Bone marrow (tissue), 2 donors: Measurements from ENCODE around the gene ASCL2.

Experiments used
- DNase-seq, 2 donors: peaks; one replicate each; lab custom pipeline; 2025; lab: John Stamatoyannopoulos, UW

Gene ASCL2

GRCh38 chr11:2272228-2272945 is 2.0 kb upstream of the ASCL2 start:
- no peak for DNase-seq

- no peak for DNase-seq
Observed at GRCh38 chr11:2271327-2272227, 1.2 kb upstream of the ASCL2 start.

DNA sequence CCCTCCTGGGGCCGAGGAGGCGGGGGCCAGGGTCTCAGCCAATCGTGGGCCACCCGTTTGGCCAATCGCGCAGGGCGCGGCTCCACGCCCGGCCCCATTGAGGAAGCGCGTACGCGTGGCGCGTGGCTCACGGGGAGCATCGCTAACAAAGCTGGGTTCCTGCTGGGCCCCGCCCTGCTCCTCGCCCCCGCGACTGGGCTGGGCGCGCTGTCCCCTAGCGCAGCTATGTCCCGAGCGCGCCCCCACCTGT is 614 bp upstream of the ASCL2 start:
- peak in 1 of 2 donors; percentile 46 for DNase-seq

GRCh38 chr11:2269601-2270321 is 627 bp downstream of the ASCL2 start:
- peak; percentile 8 to 69 for DNase-seq

- DNase-seq, result peak; percentile 78 to 82
Observed at GRCh38 chr11:2268729-2269600, 1.4 kb downstream of the ASCL2 start.

- DNase-seq, result no peak
Observed at GRCh38 chr11:2267851-2268728, 2.3 kb downstream of the ASCL2 start.

GRCh38 chr11:2267306-2267850 is 3.0 kb downstream of the ASCL2 start:
- no peak for DNase-seq

DNA sequence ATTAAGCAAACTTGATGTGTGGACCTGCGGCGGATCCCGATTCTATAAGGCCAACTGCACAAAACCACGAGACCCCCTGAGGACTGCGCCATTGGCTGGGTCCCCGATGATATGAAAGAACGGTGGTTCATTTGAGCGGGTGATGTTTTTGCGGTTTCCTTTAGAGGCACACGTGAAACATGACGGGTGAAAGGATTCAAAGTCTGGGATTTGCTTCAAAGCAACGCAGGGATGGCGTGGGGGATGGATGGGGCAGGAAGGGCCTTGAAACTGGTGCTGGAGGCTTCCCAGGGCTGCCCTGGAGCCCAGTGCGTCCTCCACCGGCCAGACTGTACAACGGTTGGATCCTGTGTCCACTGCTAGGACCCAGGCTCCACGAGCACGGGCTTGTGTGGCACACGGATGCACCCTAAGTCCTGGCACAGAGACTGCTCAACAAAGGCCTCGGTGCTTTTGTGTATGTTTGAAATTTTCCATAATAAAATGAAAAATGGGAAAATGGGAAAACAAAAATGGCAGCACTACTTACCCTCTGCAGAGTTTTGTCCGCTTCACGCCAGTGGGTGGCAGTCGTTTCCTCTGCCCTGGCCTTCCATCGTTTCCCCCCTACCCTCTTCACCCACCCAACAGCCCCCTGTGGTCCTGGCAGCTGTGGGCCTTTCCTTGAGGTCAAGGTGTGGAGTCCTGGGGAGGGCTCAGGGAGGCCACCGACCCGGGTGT is 3.6 kb downstream of the ASCL2 start:
- DNase-seq, result no peak

- no peak for DNase-seq
Observed at GRCh38 chr11:2265854-2266585, 4.4 kb downstream of the ASCL2 start.

DNA sequence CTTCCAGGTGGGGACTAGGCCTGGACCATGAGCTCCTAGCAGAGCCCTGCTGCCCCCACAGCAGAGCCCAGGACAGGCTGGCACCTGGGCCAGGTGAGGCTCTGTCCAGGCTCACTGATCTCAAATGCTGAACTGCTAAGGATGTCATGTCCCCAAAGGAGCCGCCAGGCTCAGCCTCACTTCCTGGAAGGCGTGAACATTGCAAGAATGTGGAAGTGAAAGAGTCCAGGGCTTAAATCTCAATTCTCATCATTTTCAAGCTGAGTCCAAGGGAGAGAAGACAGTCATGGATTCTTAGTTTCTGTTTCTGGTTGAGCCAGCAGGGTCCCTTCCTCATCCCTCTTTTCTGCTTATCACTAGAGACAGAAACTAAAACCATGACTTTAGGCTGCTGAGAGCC is 5.0 kb downstream of the ASCL2 start:
- DNase-seq, result peak in 1 of 2 donors; percentile 85

DNA sequence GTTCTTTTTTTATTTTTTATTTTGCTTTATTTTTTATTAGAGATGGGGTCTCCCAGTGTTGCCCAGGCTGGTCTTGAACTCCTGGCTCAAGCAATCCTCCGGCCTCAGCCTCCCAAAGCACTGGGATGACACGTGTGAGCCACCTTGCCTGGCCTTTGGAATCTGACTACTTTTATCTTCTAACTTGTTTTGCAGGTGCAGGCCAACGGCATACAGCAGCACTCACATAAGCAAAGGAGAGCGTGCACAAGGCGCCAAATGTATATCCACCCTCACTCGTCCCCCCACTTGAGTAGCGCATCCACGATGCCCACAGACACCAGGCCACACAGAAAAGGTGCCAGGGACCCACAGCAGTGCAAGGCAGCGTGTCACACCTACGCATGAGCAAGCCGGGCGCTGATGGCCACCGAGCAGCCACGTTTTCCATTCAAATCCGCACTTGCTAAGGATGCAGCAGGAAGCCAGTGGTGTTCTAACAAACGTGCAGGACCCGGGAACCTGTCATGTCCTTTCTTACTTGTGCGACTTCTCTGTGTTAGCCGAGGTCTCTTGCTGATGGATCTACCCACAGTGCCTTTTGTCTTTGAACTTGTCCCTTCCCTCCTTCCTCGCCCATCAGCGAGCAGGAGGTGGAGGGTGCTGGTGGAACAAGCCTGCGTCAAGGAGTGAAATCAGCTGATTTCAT is 5.9 kb downstream of the ASCL2 start:
- DNase-seq, result no peak

DNA sequence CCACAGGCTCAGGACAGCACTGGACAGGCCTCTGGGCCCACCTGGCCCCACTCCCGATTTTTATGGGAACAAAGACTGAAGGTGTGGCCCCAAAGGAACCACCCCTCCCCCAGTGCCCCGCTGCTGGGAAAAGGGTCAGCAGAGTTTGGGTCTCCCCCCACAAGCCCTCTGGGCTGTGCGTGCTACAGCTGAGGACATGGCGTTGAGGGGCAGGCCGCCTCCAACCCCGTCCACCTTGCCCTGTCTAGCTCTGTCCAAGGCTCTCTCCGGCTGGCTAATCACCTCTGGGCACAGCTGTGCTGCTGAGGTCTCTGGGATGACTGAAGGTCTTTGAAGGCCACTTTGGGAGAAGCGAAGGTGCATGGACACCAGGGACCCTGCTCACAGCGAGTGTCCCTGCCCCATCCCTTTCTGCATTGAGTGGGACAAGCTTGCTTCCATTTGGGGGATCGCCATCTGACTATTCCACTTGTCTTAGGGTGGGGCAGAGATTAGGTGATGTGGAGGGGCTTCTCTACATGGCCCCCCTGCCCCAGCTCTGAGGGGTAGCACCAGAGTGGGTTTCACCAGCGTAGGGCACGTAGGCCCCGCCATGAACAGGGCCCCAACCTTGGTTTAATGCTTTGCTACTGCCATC is 6.5 kb downstream of the ASCL2 start:
- no peak for DNase-seq

GRCh38 chr11:2263071-2263565 is 7.3 kb downstream of the ASCL2 start:
- no peak for DNase-seq

- DNase-seq, result no peak
Observed at GRCh38 chr11:2262301-2263070, 7.9 kb downstream of the ASCL2 start.

DNA sequence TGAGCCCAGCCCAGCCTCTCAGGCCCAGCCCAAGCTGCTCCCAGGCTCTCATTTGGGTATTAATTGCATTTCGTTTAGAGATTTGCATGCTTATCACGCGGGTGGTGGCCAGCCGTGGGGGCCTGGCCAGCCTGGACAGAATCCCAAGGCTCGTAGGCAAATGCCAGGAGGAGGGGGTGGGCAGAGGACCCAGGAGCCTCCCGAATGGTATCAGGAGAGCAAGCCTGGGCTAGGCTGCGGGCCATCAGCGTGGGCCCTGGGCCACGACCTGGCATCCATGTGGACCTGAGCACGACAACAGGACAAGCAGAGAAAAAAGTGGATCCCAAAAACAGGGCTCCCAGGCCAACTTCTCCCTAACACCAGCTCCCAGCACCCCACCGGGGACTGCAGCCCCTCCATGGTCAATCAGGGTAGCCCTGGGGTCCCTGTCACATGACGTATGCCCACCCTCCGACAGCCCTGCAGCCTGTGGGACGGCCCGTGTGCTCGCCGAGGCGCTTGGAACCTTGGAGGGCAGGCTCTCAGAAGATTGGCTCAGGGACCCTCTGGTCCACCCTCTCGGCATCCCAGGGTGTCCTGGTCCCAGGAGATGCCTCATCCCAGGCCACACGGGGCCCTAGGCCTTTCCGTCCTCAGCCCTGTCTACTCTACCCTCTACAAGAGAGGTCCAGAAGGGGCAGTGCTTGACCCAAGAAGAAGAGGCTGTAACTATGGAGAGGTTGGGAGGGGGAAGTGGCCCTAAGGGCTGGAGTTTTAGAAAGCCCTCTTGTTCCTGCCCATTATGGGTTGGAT is 8.8 kb downstream of the ASCL2 start:
- no peak for DNase-seq
